ENCODE results near the gene PYGO2.

The PYGO2 gene

DNA sequence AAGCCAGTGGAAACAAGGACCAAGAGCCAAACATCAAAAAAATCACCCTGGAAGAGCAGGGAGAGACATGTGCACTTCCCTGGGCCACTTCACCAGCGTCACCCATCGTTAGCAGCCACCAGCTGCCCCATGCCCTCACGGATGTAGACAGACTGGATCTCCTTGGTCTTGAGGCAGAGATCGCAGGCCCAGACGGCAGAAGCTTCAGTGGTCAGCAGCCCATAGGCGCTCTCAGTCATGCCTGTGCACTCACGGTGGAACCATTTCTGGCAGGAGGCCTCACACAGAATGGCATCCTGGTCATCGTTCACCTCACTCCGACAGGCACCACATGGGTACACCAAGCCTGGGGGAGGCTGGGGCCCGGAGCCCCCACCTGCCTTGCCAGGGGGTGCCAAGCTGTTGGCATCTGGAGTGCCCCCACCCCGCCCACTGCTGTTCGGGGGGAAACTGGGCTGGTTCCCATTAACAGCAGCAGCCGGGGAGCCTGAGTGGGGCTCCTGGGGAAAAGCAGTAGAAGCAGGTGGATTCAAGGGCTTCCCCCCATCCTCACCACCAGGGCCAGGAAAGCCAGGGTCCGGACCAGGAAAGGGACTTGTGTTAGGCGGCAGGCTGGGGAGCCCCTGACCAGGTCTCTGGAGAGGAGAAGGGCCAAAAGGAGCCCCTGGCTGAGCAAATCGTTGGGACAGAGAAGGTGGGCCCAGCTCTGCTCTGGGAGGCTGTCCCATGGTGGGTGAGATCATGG is 2.7 kb downstream of the PYGO2 start:
- Histone ChIP-seq H3K9me3 (no peaks in the 10 kb centered on the region), H3K36me3 (peaks cover 23% of the 10 kb centered on the region), H3K27ac (peak overlapping the region; percentile 36), H3K4me1 (ENCODE audit: control insufficient read depth in 1 of 2, insufficient read depth in 1 of 2, low read depth in 1 of 2, low read length in 1 of 2) (peaks cover 48 to 56% of the 10 kb centered on the region in 2 experiments), H3K27me3 (no peaks in the 10 kb centered on the region), H3K4me3 (ENCODE audit: low read depth in 1 of 2, low read length in 1 of 2) (no peak overlapping the region)
- TF ChIP-seq, protein P1, sequence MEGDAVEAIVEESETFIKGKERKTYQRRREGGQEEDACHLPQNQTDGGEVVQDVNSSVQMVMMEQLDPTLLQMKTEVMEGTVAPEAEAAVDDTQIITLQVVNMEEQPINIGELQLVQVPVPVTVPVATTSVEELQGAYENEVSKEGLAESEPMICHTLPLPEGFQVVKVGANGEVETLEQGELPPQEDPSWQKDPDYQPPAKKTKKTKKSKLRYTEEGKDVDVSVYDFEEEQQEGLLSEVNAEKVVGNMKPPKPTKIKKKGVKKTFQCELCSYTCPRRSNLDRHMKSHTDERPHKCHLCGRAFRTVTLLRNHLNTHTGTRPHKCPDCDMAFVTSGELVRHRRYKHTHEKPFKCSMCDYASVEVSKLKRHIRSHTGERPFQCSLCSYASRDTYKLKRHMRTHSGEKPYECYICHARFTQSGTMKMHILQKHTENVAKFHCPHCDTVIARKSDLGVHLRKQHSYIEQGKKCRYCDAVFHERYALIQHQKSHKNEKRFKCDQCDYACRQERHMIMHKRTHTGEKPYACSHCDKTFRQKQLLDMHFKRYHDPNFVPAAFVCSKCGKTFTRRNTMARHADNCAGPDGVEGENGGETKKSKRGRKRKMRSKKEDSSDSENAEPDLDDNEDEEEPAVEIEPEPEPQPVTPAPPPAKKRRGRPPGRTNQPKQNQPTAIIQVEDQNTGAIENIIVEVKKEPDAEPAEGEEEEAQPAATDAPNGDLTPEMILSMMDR (IDR thresholded peaks at IDR 0.05), result no peak

DNA sequence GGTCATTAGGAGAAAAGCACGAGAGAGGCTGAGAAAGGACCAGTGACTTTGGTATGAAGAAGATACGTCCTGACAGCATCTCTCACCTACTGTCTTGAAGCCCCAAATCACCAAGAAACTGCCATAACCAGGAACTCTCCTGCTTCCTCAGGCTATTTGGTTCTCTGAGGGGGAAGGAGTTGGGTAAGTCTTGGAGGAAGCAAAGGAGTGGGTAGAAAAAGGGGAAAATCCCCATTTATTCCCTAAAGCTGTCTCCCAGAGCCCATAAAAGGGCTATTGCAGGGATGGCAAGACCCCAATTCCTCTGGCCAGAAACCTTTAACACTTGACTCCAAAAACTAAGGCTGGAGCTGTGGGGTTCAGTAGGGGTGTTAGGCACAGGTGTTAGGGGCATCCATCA is 3.5 kb downstream of the PYGO2 start:
- no peaks in the 10 kb centered on the region for H3K27me3 ChIP-seq
- H3K4me1 ChIP-seq (ENCODE audit: control insufficient read depth in 1 of 2, insufficient read depth in 1 of 2, low read depth in 1 of 2, low read length in 1 of 2), result peaks cover 50 to 64% of the 10 kb centered on the region in 2 experiments
- no peak overlapping the region for H3K4me3 ChIP-seq (ENCODE audit: low read depth in 1 of 2, low read length in 1 of 2)
- H3K9me3 ChIP-seq, result no peaks in the 10 kb centered on the region
- TF ChIP-seq, protein P1 (IDR thresholded peaks at IDR 0.05), result no peak
- peak overlapping the region; percentile 36 for H3K27ac ChIP-seq
- peaks cover 15% of the 10 kb centered on the region for H3K36me3 ChIP-seq

DNA sequence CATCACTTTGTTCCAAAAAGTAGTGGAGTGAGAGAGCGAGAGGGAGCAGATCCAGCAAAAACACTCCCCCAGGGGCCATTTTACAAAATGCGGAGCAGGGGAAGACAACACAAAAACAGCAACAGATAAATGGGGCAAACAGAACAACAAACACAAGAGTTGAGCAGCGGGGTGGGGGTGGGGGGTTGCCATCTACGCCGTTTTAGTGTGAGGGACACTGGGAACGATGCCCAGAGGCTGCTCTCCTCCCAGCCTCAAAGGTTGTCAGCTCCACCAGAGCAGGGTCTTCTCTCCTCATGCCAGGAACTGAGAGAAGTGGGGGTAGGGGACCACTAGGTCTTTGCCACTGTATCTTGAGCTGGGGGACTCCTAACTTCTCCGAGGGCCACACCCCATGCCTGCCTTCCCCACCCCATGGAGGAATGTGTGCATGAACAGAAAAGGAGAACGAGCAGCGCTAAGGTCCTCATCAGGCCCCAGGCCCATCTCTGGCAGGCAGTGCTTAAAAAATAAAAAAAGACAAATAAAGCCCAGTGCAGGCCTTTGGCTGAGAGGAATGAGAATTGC is 4.4 kb downstream of the PYGO2 start:
- H3K4me1 ChIP-seq (ENCODE audit: control insufficient read depth in 1 of 2, insufficient read depth in 1 of 2, low read depth in 1 of 2, low read length in 1 of 2), result peaks cover 52 to 64% of the 10 kb centered on the region in 2 experiments
- no peaks in the 10 kb centered on the region for H3K9me3 ChIP-seq
- peak overlapping the region; percentile 95 for H3K27ac ChIP-seq
- TF ChIP-seq, protein P1 (IDR thresholded peaks at IDR 0.05), result no peak
- H3K4me3 ChIP-seq (ENCODE audit: low read depth in 1 of 2, low read length in 1 of 2), result no peak overlapping the region
- peaks cover 11% of the 10 kb centered on the region for H3K36me3 ChIP-seq
- no peaks in the 10 kb centered on the region for H3K27me3 ChIP-seq

DNA sequence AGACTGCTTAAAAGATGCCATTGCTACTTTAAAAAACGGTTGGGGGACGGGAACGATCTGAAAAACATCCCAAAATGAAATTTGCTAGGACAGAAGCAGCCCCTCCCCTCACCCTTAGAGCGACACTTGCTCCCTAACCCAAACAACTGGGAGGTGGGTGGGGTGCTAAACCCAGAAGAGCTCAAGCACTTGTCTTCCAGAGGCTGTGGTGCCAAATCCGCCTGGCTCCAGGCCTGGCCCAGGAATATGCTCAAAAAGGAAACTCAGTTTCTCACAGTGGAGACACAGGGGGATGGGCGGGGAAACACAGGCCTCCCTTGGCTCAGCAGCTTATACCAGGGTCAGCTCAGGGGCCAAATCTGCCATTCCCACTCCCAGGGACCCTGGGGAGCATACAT is 5.0 kb downstream of the PYGO2 start:
- TF ChIP-seq, protein P1 (IDR thresholded peaks at IDR 0.05), result no peak
- Histone ChIP-seq H3K36me3 (peaks cover 15% of the 10 kb centered on the region), H3K4me3 (ENCODE audit: low read depth in 1 of 2, low read length in 1 of 2) (peak overlapping the region; percentile 78 to 83), H3K27me3 (no peaks in the 10 kb centered on the region), H3K27ac (peak overlapping the region; percentile 95), H3K4me1 (ENCODE audit: control insufficient read depth in 1 of 2, insufficient read depth in 1 of 2, low read depth in 1 of 2, low read length in 1 of 2) (peaks cover 56 to 67% of the 10 kb centered on the region in 2 experiments), H3K9me3 (no peaks in the 10 kb centered on the region)

DNA sequence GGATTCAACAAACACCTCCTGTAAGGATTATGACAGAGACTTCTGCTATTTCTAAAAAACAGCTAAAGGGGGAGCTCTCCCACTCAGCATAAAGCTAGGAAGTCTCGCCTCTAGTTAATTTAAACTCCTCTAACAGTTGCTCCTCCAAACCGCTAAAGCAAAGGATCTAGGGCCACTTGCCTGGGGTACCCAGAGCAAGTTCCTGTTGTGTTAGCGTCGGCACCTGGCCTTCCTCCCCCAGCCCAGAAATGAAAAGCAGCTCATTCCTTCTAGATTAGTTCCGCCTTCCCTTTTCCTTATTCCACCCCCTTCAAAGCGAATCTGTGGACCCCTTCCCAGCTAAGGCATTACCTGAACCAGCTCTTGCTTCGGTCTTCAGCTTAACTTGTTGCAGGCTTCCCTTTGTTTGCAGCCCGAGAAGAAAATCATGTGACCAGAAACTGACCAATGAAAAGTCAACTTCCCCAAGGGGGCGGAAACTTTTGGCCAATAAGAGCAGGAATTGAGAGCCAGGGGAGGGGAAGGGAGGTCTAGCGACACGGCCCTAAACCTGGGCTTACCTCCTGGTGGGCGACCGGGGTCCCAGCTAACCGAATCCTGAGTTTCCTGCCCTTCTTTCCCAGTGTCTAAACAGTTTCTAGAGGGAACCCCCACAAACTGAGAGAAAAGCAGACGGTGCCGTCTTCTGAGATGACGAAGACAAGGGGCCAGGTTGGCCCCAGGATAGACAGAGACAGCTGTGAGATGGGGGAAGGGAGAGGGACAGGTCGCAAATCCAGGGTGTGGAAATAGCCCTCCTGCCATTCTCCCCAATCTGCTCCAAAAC is 5.7 kb downstream of the PYGO2 start, which contains the start of gene PBXIP1:
PBXIP1 (minus strand) TSS at position 382 of the 826 bp plus-strand sequence. CDS start 2,378 bp downstream, outside the sequence.
- H3K36me3 ChIP-seq, result peaks cover 21% of the 10 kb centered on the region
- TF ChIP-seq, protein P1 (IDR thresholded peaks at IDR 0.05), result peak; percentile 14
- no peaks in the 10 kb centered on the region for H3K9me3 ChIP-seq
- peak within 1 kb of the TSS; percentile 78 to 83 for H3K4me3 ChIP-seq (ENCODE audit: low read depth in 1 of 2, low read length in 1 of 2)
- H3K27ac ChIP-seq, result peak within 1 kb of the TSS; percentile 95
- H3K4me1 ChIP-seq (ENCODE audit: control insufficient read depth in 1 of 2, insufficient read depth in 1 of 2, low read depth in 1 of 2, low read length in 1 of 2), result peaks cover 53 to 62% of the 10 kb centered on the region in 2 experiments
- H3K27me3 ChIP-seq, result no peaks in the 10 kb centered on the region
